HTR-8/SVneo (cell line): Measurements from ENCODE around the gene CDH4.
A peak's percentile ranks its signal among the peaks of the same experiment; 100 is the strongest.

Source experiments
- DNase-seq: peaks from one replicate; pipeline ENCODE4 v3.0.0; 2011; ENCODE audit warnings: low spot score, mixed read lengths; ENCODE audit not compliant: insufficient read length
- FAIRE-seq: peaks from 2 replicates; lab custom pipeline; 2011; peaks lifted over from hg19 to GRCh38; lab: Jason Lieb, UNC

CDH4 gene

GRCh38 chr20:61909028-61909427 lies 657.0 kb downstream of the CDH4 start:
- peak; percentile 85 for FAIRE-seq
- DNase-seq = no peak

DNA sequence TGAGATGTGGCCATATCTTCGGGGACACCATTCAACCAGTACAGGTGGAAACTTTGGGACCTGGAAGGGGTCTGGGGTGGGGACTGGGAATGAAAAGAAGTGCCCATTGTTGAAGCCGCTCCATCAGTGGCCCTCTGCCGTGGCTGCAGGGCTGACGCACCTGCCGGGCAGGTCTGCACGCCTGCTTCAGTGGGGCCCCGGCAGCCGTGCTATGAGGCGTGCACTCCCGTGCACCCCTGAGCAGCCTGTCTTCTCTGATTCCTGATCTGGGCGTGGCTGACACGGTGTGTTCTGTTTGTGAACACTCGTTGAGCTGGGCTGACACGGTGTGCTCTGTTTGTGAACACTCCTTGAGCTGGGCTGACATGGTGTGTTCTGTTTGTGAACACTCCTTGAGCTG lies 657.8 kb downstream of the CDH4 start:
- FAIRE-seq = no peak
- no peak for DNase-seq

GRCh38 chr20:61911824-61912223 lies 659.8 kb downstream of the CDH4 start:
- DNase-seq (no peak), FAIRE-seq (no peak)

DNA sequence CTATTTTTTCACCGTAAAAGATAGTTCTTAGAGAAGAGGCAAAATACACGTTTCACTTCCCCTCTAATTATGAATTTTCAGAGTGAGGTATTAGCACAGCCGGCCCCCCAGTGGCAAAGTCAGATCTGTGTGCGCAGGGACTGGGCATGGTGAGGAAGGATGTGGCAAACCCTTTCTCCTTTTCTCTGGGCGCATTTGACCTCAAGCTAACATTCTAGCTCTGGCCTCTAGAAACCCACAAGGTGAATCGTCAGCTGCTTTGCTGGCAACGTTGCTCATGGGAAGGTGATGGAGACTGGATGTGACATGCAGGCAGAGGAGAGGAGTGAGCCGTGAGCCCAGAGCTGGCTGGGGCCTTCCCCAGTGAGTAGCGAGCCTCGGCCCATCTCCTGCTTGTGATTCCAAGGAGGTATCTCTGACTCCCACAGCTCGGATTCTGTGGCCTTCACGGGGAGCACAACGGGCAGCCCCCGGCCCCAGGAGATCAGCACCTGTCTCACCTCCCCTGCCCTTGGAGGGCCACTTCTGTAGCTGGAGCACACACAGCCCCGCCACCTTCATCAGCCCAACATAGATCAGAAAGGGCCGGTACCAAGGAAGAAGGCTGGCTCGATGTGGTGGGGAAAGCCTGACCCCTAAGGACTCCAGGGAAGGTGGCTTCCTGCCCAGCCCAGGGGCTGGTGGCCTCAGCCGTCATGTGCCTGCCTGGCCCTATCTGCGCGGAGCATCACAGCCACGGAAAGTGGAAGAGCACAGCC lies 660.8 kb downstream of the CDH4 start:
- peak; percentile 28 for FAIRE-seq

GRCh38 chr20:61913423-61914225 lies 661.6 kb downstream of the CDH4 start:
- FAIRE-seq = peak; percentile 57

More for the DNA sequence above, 660.8 kb downstream of the CDH4 start:
- DNase-seq = no peak

GRCh38 chr20:61915101-61915500 lies 663.0 kb downstream of the CDH4 start:
- FAIRE-seq (no peak), DNase-seq (no peak)

More at GRCh38 chr20:61913423-61914225, 661.6 kb downstream of the CDH4 start:
- DNase-seq = no peak

DNA sequence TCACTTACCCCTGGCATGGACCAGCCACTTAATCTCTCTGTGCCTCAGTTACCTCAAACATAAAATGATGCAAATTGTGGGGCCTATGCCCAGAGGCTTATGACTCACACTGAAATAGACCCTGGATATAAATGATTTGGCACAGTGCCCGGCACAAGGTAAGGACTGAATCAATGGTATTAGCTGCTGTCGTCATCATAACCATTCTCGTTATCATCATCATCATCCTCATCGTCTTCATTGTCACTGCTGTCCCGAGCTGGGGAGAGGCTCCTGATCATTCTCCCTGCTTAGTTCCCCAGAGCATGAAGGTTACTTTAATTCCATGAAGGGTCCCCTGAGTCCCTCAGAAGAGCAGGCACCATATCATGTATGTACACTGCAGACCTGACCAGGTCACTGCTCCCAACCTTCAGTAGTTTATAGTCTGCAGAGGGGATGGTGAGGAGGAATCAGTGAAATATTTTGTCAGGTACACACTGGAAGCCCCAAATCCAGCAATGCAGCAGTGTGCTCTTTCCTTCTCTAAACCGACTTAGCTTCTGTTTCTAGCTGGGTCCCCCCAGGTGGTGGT lies 664.3 kb downstream of the CDH4 start:
- DNase-seq = no peak
- peak; percentile 73 for FAIRE-seq

DNA sequence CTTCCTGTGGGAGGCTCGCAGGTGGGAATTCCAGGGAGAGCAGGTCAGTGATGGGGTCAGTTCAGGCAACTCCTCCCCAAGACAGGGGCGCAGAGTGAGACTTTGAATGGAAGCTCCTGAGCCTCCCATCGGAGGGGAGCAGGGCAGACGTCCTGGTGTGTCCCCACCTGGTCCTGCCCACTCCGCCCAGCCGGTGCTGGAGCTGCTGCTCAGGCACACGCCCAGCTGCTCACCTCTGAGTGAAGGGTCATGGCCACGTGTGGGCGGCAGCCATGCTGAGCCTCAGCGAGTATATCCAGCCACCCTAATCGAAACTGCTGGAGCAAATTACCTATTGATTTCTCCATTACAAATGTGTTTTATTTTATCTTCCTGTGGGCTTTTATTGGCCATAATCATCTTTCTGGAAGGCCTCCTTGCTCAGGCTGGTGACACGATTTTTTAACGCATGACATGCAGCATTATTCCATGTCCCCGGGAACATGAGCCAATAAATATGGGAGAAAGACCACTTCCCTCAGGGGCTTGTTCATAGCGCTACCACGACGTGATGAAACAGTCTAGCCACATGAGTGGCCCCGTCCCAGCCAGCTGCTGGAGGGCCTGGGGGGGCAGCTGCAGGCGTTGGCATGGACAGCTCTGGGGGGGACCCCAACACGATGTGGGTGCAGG lies 665.5 kb downstream of the CDH4 start:
- peak; percentile 46 for FAIRE-seq
- DNase-seq = no peak

DNA sequence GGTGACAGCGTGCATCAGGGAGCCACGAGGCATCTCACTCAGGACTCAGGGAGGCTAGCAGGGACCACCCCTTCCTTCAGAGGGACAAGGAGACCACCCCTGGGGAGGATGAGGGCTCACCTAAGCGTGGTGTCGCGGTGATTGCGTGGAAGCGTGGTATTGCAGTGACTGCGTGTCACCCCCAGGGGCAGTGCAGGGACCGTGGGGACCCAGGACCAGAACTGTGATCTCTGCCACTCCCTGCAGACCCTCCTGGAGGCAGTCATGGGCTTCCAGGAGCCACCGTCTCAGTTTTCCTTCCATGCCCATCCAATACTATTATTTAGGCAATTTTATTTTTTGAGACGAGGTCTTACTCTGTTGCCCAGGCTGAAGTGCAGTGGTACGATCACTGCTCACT lies 666.5 kb downstream of the CDH4 start:
- no peak for FAIRE-seq
- no peak for DNase-seq

GRCh38 chr20:61919239-61919638 lies 667.2 kb downstream of the CDH4 start:
- DNase-seq = no peak
- FAIRE-seq = no peak

- FAIRE-seq (peak; percentile 100), DNase-seq (no peak)
Measured at GRCh38 chr20:61919675-61920365, 667.8 kb downstream of the CDH4 start.

DNA sequence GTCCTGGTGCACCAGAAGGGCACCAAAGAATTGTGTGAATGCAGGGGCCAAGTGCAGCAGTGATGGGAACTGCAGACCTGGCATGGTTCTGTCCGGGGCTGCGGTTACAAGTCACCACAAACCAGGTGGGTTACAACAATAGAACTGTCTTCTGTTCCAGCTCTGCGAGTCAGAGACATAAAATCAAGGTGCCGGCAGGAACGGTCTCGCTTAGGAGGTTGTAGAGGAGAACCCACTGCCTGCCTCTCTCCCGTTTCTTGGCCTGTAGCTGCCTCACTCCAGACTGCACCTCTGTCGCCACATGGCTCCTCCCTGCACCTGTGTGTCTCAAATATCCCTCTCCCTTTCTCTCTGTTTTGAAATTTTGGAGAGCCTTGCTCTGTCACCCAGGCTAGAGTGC lies 670.4 kb downstream of the CDH4 start:
- DNase-seq (no peak), FAIRE-seq (no peak)

- DNase-seq (no peak), FAIRE-seq (no peak)
Measured at GRCh38 chr20:61922936-61923335, 670.9 kb downstream of the CDH4 start.

DNA sequence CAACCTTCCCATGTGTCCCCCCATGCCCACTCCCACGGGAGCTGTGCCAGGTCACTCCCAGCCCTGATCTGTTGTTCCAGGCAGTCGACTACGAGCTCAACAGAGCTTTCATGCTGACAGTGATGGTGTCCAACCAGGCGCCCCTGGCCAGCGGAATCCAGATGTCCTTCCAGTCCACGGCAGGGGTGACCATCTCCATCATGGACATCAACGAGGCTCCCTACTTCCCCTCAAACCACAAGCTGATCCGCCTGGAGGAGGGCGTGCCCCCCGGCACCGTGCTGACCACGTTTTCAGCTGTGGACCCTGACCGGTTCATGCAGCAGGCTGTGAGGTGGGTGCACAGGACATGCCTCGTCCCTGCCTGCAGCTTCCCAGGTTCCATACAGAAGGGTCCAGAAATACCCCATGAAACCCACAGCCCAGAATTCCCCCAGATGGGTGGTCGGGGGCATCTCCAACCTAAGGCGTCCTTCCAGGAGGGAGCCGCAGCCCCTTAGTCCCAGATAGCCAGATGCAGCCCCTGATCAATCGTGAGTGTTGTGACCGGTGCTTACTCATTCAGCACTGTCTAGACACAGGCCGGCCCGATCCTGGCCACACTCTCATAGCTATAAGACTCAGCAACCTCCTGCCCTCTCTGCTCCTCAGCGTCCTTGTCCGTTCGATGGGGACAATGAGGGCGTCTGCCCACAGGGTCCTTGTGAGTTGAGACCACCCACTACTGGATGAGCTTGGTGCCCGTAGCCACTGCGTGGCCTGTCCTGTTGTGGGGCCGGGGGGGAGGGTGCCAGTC lies 671.5 kb downstream of the CDH4 start:
- peak; percentile 75 for FAIRE-seq

GRCh38 chr20:61924211-61924857 lies 672.3 kb downstream of the CDH4 start:
- FAIRE-seq (no peak), DNase-seq (no peak)

More for the DNA sequence above, 671.5 kb downstream of the CDH4 start:
- no peak for DNase-seq

- FAIRE-seq = peak; percentile 58
- DNase-seq = no peak
Measured at GRCh38 chr20:61924858-61925554, 672.9 kb downstream of the CDH4 start.

DNA sequence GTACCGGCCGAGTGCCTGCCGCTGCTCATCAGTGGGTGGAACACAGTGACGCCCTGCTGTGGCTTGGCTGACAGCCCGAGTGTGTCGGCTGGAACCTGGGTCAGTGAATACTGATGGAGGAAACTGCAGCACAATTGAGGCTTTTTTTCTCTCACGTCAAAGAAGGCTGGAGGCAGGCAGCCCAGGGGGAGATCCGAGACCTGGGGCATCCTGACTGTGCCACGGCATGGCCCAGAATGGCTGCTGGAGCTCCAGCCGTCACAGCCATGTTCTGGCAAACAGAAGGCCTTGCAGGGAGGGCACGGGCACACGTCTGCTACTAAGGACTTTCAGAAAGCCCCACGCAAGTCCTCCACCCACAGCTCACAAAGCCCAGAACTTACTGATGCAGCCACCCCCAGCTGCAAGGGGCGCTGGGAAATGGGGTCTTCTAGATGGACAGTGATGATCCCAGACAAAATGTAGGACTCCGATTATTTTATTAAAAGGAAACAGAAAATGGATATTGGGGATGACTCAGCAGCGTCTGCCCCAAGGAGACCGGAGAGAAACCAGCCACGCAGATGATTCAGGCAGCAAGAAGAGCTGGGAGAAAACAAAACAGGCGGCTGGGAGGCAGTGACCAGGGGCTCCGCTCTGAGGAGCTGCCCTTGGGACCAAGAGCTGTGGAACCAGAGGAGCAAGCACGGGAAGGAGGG lies 673.6 kb downstream of the CDH4 start:
- FAIRE-seq (peak; percentile 62), DNase-seq (no peak)

DNA sequence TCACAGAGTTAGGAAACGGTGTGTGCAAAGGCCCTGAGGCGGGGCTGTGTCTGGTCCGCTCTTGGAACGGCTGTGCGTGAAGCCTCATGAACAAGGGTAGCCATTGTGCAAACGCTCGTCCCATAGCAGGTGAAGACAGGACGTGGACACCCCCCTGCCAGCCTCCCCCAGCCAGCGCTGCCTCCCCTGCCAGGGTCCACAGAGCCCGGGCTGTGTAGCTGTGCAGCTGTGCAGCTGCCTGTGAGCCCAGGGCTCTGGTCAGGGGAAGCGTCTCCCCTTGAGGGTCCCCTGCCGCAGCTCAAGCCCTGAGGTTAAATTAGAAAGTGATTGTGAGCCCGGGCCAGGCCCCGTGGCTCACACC lies 674.2 kb downstream of the CDH4 start:
- FAIRE-seq (peak; percentile 49), DNase-seq (no peak)
